Measurements from ENCODE around the gene GLDN. TPM values are rescaled to one million over a fixed set of nuclear protein-coding genes. Genes with fewer than 3 reads are reported as not detected.
"Not testable (repeated sequence)": the region's sequence is repeated elsewhere in the genome, so short reads cannot be mapped to it uniquely, and the experiment has no call there.

Gene GLDN
- total and polyA plus RNA-seq, 2 donors from 2014 or later, result 0.71 to 4.0 TPM

GRCh38 chr15:51443282-51443914, 101.9 kb downstream of the GLDN start:
- no peak overlapping the region for H3K27ac ChIP-seq (ENCODE audit: low read depth in 2 of 2, low read length in 2 of 2)
- FAIRE-seq, result no peak

DNA sequence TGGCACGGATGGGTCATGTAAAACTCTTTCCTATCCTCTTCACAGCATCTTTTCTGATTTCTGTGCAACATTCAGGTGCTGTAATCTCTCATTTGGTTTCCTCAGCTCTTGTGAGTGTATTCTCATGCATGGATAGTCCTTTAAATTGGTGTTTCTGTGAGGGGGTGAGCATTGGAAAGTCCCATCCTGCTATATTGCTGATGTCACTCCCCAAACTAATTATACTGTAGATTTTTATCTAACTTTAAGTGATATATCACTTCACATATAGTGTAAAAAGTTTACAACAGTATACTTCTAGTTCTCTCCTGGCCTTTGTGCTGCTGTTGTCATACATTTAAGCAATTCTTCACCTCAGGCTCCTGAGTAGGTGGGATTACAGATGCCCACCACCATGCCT, 102.7 kb downstream of the GLDN start:
- no peak for TF ChIP-seq CTCF (IDR thresholded peaks at IDR 0.05; ENCODE audit: borderline replicate concordance, extremely low read depth, insufficient read depth)
- DNase-seq, result no peak
- no peak for FAIRE-seq

More at GRCh38 chr15:51443282-51443914, 101.9 kb downstream of the GLDN start:
- intact Hi-C loops (cut with DNase I), result no loop called here
- Histone ChIP-seq H3K9me3 (ENCODE audit: control insufficient read depth in 2 of 3, insufficient read depth in 1 of 3, low read length in 3 of 3) (peaks cover 0 to 2% (median 0%) of the 10 kb centered on the region in 3 donors), H3K27me3 (ENCODE audit: control insufficient read depth, insufficient read depth, low read length) (no peaks in the 10 kb centered on the region), H3K4me1 (ENCODE audit: control insufficient read depth in 2 of 3, insufficient read depth in 2 of 3, low read depth in 1 of 3, low read length in 3 of 3) (no peaks in the 10 kb centered on the region), H3K36me3 (ENCODE audit: control insufficient read depth in 2 of 3, insufficient read depth in 3 of 3, low read length in 3 of 3) (peaks cover 0 to 13% (median 2%) of the 10 kb centered on the region in 3 donors), H3K4me3 (ENCODE audit: low read length in 3 of 3) (no peak overlapping the region), H3K9ac (ENCODE audit: low read length in 3 of 3) (no peak overlapping the region)
- TF ChIP-seq CTCF (IDR thresholded peaks at IDR 0.05; ENCODE audit: borderline replicate concordance, extremely low read depth, insufficient read depth), result no peak
- no peak for DNase-seq

GRCh38 chr15:51444807-51445206, 103.4 kb downstream of the GLDN start:
- no peak overlapping the region for H3K9ac ChIP-seq (ENCODE audit: low read length in 3 of 3)
- H3K27ac ChIP-seq (ENCODE audit: low read depth in 2 of 2, low read length in 2 of 2), result no peak overlapping the region
- TF ChIP-seq CTCF (IDR thresholded peaks at IDR 0.05; ENCODE audit: borderline replicate concordance, extremely low read depth, insufficient read depth), result no peak
- H3K9me3 ChIP-seq (ENCODE audit: control insufficient read depth in 2 of 3, insufficient read depth in 1 of 3, low read length in 3 of 3), result no peaks in the 10 kb centered on the region
- no peak overlapping the region for H3K4me3 ChIP-seq (ENCODE audit: low read length in 3 of 3)
- no peaks in the 10 kb centered on the region for H3K27me3 ChIP-seq (ENCODE audit: control insufficient read depth, insufficient read depth, low read length)
- H3K4me1 ChIP-seq (ENCODE audit: control insufficient read depth in 2 of 3, insufficient read depth in 2 of 3, low read depth in 1 of 3, low read length in 3 of 3), result no peaks in the 10 kb centered on the region
- intact Hi-C loops (cut with DNase I), result no loop called here
- H3K36me3 ChIP-seq (ENCODE audit: control insufficient read depth in 2 of 3, insufficient read depth in 3 of 3, low read length in 3 of 3), result peaks cover 0 to 26% (median 10%) of the 10 kb centered on the region in 3 donors
- FAIRE-seq (no peak), DNase-seq (no peak)

More for the DNA sequence above, 102.7 kb downstream of the GLDN start:
- Histone ChIP-seq H3K36me3 (ENCODE audit: control insufficient read depth in 2 of 3, insufficient read depth in 3 of 3, low read length in 3 of 3) (peaks cover 0 to 20% (median 4%) of the 10 kb centered on the region in 3 donors), H3K9me3 (ENCODE audit: control insufficient read depth in 2 of 3, insufficient read depth in 1 of 3, low read length in 3 of 3) (no peaks in the 10 kb centered on the region), H3K27me3 (ENCODE audit: control insufficient read depth, insufficient read depth, low read length) (no peaks in the 10 kb centered on the region), H3K27ac (ENCODE audit: low read depth in 2 of 2, low read length in 2 of 2) (no peak overlapping the region), H3K4me3 (ENCODE audit: low read length in 3 of 3) (no peak overlapping the region), H3K9ac (ENCODE audit: low read length in 3 of 3) (no peak overlapping the region), H3K4me1 (ENCODE audit: control insufficient read depth in 2 of 3, insufficient read depth in 2 of 3, low read depth in 1 of 3, low read length in 3 of 3) (no peaks in the 10 kb centered on the region)
- intact Hi-C loops (cut with DNase I), result no loop called here

- H3K9ac ChIP-seq (ENCODE audit: low read length in 3 of 3); intact Hi-C loops (cut with DNase I); FAIRE-seq; H3K27ac ChIP-seq (ENCODE audit: low read depth in 2 of 2, low read length in 2 of 2); DNase-seq; H3K9me3 ChIP-seq (ENCODE audit: control insufficient read depth in 2 of 3, insufficient read depth in 1 of 3, low read length in 3 of 3); H3K27me3 ChIP-seq (ENCODE audit: control insufficient read depth, insufficient read depth, low read length); H3K4me3 ChIP-seq (ENCODE audit: low read length in 3 of 3); H3K4me1 ChIP-seq (ENCODE audit: control insufficient read depth in 2 of 3, insufficient read depth in 2 of 3, low read depth in 1 of 3, low read length in 3 of 3): not testable (repeated sequence)
- peaks cover 0 to 31% (median 14%) of the 10 kb centered on the region in 3 donors for H3K36me3 ChIP-seq (ENCODE audit: control insufficient read depth in 2 of 3, insufficient read depth in 3 of 3, low read length in 3 of 3)
Observed at GRCh38 chr15:51446029-51446744, 104.7 kb downstream of the GLDN start.

Data from kidney (tissue), 14 donors.